GM18498 (cell line): ENCODE results near the gene ISG15.
"Not testable (repeated sequence)": the region's sequence is repeated elsewhere in the genome, so short reads cannot be mapped to it uniquely, and the experiment has no call there.

Experiments
- ATAC-seq: cut with Tn5 transposase; IDR thresholded peaks from one replicate; pipeline ENCODE4 v1.9.1; 2021; ENCODE audit warnings: mild to moderate bottlenecking, moderate library complexity; ENCODE audit not compliant: unreplicated experiment

ISG15 gene

DNA sequence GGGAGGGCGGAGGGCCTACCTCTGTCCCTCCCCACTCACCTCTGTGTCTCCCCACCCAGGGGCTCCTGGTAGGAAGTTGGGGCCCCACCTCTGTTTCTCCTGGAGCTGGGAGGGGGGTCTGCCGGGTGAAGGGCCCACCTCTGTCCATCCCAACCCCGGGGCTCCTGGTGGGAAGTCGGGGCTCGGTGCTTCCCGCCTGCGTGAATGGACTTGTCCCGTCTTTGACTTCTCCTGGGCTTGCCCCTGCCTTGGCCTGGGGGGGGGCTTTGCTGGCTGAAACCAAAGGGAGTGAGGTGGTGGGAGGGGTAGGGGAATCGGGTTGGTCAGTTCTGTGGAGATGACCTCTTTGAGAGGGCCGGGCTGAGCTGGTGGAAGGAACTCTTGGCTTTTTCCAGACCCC is 12.4 kb downstream of the ISG15 start:
- ATAC-seq, result no peak

DNA sequence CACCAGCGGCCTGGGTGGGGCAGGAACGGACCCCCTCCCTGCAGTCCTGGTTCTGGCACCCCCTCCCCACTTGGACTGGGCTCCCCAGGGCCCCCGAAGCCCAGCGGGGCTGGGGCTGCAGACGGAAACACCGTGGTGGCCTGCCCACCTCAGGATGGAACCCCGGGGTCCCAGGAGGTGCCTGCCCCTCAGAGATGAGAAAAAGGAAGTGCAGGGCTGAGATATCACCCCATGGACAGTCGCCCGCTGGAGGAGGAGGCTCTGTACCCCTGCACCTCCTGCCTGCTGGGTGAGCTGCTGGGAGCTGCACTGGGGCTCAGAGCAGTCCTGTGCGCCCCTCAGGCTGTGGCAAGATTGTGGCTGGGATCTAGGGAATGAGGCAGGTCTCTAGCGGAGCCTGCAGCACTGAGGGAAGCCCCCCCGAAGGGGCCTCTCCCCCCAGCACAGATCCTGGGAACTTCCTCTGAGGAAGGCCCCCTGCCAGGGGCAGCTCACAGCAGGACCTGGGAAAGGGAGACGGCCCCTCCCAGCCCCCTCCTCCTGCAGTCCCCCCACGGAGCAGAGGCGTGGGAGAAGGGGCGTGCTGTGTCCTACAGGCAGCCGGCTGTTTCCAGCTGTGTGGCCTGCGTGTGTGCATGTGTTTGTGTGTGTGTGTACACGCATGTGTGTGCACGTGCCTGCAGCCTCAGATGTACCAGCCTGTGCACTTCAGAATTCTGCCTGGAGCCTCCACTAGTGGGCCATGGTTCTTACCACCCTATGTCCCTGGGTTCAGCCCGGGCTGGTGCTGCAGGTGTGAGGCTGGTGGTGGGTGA is 13.5 kb downstream of the ISG15 start:
- ATAC-seq, result no peak

DNA sequence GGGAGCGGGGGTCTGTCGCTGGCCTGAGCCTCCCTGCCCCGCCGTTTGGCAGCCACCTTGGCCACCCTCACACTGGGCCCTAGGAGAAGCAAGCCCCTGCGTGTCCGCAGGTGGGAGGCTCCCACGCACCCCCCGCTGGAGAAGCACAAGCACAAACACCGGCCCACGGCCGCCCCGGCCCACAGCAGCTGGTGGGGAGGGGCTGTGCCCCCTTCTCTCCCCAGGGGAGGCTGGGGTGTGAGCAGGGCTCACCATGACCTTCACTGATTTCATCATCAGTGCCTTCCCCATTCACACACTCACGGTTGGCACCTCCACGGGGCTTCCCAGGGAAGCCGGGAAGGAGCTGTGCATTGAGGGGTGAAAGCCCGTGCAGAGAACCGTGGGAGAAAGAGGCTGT is 14.5 kb downstream of the ISG15 start:
- no peak for ATAC-seq

DNA sequence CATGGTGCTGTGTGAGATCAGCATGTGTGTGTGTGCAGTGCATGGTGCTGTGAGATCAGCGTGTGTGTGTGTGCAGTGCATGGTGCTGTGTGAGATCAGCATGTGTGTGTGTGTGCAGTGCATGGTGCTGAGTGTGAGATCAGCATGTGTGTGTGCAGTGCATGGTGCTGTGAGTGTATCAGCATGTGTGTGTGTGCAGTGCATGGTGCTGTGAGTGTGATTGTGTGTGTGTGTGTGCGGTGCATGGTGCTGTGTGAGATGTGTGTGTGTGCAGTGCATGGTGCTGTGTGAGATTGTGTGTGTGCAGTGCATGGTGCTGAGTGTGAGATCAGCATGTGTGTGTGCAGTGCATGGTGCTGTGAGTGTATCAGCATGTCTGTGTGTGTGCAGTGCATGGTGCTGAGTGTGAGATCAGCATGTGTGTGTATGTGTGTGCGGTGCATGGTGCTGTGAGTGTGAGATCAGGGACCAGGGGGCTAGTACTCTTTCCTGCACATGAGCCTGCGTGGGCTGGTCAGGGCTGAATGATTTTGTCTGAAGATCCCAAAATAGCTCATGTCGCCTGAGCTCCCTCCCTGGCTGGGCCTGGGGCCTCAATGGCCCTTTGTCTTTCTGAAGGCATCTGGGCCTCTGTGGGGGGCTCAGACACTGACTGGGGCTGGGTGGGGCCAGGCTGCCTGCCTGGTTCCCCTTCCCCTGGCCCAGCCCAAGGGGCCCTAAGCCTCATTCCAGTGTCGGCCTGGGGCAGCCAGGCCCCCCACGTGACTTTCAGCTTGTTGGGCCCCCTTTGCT is 17.8 kb downstream of the ISG15 start:
- ATAC-seq, result not testable (repeated sequence)

DNA sequence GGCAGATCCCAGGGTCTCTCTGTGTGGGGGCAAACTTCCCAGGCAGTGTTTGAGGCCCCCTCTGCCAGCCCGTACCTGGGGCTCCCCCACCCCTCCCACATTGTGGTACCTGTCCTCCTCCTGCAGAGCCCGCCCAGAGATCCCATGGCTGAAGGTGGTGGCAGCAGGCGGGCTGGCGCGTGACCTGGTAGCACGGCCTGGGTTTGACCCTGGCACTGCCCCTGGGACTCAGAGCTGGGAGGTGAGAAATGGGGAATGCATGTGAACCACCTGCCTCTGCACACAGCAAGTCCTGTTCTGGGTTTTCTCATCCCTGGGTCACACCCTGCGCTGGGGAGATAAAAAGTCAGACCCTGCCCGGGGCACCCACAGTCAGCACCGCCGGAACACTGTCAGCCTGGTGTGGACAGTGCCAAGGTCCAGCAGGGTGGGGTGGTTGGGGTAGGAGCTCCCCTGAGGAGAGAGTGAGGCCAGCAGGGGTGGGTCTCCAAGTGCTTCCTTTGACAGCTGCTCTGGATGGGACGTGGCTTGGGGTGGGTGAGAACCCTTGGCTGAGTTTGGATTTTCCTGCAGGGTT is 18.4 kb downstream of the ISG15 start:
- ATAC-seq, result no peak

DNA sequence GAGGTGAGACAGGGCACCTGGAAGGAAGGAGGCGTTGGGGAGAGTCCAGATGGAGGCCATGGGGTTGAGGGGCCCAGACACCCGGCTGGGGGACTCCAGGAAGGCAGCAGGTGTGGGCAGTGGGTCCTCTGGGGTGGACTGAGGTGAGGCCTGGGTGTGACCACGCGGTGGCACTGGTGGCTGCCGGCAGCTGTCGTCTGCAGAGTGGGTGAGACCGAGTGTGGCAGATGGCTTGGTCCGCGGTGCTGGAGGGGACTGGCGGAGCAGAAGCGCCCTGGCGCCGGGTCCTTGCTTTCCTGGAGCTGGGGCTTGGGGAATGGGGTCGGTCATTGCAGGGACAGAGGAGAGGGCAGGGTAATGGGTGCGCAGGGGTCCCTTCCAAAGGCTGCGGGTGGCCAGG is 19.1 kb downstream of the ISG15 start:
- ATAC-seq, result no peak

DNA sequence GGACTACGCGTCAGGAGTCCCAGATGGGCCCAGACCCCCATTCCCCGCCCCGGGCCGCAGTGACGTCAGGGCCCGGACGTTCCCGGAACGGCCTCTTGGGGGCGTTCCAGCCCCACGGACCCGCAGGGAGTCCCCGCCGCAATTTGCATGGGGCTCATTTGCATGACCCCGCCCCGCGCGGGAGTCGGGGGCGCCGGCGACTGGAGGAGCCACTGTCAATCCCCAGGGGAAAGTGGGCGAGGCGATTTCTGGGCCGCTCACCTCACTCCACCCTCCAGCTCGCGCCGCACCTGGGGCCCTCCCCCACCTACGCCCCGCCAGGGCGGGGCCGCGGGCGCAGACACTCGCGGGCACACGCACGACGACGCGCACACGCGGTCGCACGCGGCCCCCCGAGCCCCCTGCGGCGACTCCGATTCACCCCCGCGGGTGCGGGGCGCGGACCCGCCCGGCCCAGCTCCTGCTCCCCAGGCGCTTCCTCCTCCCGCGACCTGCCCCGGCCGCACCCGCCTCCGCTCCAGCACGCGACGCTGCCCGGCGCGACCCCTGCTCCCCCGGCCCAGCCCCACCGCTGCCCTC is 19.8 kb downstream of the ISG15 start:
- ATAC-seq, result peak; percentile 85

DNA sequence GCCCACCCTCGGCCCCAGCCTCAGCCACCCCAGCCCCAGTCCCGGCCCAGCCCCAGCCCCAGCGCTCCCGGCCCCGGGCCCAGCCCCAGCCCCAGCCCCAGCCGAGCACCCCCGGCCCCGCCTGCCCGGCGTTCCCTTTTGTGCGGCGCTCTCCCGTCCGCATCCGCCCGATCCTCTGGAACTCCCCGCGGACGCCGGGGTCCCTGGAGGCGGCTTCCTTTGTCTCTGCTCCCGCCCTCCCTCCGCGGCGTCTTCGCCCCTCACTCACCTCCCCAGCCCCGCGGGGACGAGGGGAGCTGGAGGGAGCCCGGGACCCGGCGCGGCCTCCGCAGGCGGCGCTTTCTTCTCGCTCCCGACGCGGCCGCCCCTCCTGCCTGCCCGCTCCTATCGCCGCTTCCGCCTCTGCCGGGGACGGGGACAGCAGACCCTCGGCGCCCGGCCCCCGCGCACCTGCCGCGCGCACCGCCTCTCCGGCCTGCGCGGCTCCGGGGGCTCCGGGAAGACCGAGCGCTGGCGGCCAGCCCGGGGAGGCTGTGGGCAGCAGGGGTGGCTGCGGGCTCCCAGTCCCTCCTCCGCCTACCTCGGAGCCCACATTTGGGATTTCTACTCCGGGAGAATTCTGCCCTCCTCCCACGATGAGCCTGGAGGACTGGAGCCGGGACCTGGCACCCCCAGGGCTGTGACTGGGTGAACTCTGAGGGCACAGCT is 20.6 kb downstream of the ISG15 start:
- ATAC-seq, result no peak

DNA sequence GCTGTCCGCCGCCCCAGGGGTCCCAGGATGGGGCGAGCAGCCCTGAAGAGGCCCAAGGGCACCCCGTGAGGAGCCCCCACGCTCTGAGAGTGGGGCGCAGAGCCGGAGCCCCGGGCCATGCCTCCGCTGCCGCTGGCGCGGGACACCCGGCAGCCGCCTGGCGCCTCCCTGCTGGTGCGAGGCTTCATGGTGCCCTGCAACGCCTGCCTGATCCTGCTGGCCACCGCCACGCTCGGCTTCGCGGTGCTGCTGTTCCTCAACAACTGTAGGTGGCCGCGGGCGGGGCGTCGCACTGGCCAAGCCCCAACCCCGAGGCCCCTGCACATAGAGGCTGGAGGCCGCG is 21.1 kb downstream of the ISG15 start:
- no peak for ATAC-seq

DNA sequence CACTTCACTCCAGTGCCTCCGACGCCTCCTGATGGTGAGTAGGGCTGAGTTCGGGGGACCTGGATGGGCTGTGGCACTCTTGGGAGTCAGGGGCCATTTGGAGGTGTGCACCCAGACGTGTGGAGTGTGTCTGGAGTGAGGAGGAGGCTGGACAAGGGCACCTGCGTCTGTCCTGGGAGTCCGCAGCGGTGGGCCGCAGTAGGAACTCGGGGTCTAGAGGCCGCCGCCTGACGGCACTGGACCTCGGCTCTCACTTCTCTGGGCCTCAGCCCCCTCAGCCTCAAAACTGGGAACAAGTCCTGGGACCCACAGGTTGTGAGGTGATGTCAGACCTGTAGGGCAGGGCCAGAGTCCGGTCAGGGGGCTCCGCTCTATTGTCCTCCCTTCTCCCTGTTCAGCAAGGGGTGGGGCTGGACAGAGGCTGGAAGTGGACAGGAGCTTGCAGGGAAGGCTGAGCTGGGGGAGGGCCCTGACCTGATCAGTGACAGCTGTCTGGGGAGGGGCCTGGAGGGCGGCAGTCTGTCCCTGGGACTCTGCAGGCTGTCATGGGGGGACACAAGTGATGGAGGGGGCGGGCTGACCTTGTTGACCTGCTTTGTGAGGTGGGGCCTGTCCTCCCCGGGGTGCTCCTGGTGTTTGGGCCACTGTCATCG is 22.1 kb downstream of the ISG15 start:
- ATAC-seq, result no peak

DNA sequence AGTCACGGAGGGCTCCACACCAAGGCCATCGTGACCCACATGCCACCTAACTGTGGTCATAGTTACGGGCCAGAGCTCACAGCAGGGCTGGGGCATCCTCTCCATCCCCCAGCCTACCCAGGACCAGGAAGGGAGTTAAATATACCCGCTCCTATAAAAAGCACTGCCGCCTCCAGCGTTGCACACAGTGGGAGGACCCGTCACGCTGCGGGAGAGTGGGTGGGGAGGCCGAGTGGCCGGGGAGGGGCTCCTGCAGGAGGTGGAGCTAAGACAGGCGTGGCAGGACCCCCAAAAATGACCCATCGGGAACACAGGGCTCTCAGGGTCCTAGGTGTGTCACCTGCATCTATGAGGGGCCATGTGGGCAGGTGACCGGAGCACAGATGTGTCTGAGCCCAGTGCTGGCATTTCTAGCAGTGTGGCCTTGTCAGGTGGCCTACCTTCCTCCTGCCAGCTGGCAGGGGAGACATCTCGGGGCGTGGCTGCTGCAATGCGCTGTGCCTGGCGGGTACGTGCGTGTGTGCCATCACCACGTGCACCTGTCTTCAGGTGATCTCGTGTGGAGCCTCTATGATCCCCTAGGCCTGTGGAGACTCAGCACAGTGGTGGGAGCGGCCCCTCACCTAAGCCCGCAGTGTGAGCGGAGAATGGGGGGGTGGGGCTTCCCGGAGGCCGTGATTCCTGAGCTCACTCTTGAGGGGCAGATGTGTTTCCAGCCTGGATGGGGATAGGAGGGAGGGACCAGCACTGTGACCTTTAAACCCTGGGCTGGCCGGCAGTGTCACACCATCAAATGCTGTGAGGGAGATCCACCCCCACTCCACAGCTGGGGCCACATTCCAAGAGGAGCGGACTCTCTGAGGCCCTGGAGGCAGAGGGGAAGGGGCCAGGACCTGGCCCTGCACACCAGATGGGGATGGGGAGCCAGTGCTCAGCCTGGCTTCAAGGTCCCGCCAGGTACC is 24.4 kb downstream of the ISG15 start:
- ATAC-seq, result no peak

DNA sequence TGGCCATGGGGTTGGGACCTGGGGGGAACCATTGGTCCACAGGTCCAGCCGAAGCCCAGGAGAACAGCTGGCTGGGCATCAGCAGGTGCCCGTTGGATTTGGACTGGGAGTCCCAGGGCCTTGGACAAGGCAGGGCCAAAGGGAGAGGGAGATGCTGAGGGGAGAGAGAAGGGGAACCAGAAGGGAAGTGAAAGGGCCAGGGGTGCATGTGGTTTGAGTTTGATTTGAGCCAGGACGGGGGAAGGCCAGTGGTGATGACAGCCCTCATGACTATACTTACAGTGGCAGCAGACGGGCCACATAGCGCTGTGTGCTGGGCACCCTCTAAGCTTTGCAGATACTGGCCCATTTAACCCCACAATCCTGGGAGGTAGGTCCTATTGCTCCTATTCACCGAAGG is 25.4 kb downstream of the ISG15 start:
- ATAC-seq, result peak; percentile 34

DNA sequence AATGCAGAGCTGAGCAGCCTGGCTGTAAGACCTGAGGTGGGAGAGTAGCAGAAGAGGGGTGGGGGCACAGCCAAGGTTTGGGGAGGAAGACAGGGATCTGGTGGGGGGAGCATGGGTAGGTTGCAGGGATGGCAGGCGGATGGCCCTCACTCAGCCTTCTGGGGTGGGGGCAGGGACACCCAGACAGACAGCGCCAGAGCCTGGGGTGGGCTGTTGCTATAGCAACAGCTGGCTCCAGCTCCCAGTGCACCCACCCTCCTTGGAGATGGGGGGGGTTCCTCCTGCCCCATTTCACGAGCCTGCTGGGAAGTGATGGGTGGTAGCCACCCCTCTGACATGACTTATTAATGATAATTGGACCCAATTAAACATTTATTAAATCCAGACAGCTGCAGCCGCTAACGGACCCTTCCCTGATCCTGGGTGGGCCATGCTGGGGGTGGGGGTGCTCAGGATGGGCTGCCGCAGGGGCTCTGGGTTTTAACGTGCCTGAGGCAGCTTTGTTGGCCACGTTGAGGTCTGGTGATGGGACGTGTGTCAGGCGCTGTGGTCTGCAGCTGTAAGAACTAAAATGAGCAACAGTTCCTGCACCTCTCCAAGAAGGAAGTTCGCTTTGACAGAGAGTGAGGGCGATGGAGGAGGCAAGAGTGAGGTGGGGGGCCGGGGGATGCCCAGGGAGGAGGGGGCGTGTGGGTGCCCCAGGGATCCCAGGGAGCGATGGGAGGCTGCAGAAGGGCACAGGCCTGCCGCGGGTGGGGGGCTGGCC is 26.0 kb downstream of the ISG15 start:
- ATAC-seq, result no peak

DNA sequence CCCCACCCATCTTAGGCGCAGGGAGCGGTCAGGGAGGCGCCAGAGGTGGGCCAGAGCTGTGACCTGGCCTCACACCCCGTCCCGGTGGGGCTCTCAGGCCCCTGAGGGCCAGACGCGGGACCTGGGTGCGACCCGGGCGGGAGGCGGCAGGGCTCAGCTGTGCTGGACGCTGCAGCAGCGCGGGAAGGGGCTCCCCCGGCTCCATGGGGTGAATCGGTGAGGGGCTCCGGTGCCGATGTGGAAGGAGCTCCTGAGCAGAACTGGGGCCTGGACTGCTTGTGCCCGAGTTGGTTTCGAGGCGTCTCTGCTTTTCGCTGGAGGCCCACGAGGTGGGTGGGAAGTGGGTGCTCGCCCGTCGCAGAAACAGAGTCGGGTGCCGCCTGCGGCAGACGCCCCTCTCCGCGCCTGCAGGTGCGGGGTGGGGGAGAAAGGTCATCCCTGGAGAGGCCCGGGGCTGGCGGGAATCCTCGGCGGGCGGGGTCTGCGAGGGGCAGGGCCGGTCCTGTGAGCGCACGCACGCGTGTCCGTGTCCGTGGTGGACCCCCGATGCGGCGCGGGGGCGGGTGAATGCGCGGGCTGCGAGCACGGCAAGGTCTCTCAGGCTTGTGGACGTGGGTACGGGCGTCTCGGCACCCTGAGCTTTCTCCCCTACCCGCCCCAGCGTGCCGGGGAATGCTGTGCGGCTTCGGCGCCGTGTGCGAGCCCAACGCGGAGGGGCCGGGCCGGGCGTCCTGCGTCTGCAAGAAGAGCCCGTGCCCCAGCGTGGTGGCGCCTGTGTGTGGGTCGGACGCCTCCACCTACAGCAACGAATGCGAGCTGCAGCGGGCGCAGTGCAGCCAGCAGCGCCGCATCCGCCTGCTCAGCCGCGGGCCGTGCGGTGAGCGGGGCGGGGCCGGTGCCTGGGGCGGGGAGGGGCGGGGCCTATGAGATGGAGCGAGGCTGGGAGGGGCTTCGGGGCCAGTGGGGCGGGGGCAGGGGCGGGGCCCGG is 27.0 kb downstream of the ISG15 start:
- no peak for ATAC-seq

DNA sequence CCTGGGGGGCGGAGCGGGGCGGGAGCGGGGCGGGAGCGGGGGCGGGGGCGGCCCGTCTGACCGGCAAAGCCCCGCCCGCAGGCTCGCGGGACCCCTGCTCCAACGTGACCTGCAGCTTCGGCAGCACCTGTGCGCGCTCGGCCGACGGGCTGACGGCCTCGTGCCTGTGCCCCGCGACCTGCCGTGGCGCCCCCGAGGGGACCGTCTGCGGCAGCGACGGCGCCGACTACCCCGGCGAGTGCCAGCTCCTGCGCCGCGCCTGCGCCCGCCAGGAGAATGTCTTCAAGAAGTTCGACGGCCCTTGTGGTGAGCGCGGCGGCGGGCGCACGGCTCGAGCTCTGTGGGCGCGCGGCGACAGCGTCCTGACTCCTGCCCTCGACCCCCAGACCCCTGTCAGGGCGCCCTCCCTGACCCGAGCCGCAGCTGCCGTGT is 27.8 kb downstream of the ISG15 start:
- ATAC-seq, result no peak

DNA sequence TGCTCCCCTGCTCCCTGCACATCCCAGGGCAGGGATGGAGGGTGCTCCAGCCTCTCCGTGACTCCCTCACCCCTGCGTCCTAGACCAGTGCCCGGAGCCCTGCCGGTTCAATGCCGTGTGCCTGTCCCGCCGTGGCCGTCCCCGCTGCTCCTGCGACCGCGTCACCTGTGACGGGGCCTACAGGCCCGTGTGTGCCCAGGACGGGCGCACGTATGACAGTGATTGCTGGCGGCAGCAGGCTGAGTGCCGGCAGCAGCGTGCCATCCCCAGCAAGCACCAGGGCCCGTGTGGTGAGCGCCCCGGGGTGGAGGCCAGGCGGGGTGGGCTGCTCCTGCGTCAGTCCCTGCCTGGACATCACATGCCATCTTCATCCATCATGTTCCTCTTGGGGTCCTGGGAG is 28.6 kb downstream of the ISG15 start:
- ATAC-seq, result no peak

DNA sequence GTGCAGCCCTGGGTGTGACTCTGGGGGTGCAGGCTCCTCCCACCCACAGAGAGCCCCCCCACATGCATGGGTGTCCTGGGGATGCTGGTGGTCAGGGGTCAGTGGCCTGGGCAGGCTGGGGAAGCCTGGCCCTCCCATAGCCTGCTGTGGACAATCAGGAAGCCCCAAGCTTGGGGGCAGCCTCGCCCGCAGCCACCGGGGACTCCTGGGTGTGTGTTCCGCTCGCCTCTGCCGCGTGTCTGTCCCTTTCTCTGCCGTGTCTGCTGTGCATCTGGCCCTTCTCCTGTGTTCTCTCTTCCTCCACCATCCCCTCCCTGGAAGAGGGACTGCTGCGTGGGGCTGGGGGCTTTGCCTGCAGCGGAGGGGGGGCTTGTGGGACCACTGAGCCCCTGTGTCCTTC is 29.5 kb downstream of the ISG15 start:
- ATAC-seq, result no peak
